Activated T-cell treated with anti-CD3 and anti-CD28 coated beads for 1 hour (primary cell): ENCODE results near the gene MGAT3.
"Not testable (repeated sequence)": the region's sequence is repeated elsewhere in the genome, so short reads cannot be mapped to it uniquely, and the experiment has no call there.

Experiments used
- DNase-seq: peaks from one replicate; pipeline ENCODE4 v3.0.0-alpha.2; 2020; ENCODE audit warnings: low read depth

MGAT3 gene

GRCh38 chr22:39514373-39514973, 57.7 kb downstream of the MGAT3 start:
- no peak for DNase-seq

GRCh38 chr22:39515266-39516050, 58.6 kb downstream of the MGAT3 start:
- DNase-seq = no peak

DNA sequence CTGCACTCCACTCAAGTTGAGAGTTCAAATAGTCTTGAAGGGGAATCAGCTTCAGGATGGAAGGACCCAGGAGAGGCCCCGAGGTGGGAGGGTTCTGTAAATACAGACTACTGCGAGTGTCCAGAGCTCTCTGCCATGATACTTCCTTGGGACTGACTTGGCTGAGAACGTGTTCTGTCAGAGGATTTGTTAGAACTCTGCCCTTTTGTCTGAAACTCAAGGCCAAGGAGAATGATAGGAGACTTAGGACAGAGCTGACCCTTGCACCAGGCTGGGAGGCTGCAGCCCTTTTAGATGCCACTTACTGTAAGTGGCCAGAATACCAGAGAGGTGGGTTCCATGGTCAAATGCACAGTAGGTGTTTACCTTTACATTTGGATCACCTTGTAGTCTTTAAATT, 60.7 kb downstream of the MGAT3 start:
- DNase-seq = no peak

DNA sequence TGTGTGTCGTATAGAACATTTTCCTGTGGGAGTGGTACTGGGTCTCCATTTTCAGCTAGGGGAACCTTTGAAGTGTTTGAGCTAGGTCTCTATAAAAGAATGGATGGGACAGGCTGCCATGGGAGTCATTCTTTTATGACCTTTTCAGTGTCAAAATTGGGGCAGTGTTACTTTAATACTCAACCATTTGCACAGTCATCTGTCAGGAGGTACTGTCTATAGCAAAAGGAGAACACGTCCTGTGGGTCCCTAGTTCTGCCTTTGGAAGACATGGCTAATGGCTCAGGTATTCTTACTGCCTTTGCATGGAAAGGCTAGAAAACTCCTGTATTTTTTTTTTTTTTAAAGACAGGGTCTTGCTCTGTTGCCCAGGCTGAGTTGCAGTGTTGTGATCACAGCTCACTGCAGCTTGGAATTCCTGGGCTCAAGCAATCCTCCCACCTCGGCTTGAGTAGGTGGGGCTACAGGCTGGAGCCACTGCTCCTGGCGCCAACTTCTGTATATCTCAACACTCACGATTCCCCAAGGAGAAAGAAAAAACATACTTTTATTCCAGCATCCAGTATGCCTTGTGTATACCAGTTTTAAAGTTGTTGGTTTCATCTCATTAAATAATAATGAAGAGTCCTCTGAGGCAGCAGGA, 61.5 kb downstream of the MGAT3 start:
- DNase-seq = no peak

- DNase-seq = no peak
These were observed 62.3 kb downstream of the MGAT3 start for GRCh38 chr22:39518996-39519680.

DNA sequence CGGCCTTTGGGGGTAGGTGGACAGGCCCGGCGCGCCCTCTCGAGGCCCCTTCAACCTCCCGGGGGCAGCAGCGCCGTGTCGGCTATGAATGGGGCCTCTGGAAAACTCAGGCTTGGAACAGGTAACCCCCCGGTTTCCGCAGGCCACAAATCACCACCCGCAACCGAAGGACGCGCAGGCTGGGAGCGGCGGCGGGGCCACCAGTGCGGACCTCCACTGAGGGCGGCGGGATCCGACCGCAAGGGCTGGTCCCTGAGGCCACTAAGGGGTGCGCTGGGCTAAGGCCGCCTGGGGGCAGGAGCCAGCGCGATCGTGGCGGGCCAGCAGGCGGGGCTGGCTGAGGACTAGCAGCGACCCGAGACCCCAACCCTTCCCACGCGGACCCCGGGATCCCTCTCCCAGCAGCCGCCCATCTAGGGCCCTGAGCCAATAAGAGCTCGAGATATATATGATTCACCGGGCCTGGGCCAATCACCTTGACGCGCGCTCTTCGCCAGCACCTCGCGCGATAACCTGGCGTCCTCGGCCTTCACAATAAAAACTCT, 62.9 kb downstream of the MGAT3 start:
- no peak for DNase-seq

DNA sequence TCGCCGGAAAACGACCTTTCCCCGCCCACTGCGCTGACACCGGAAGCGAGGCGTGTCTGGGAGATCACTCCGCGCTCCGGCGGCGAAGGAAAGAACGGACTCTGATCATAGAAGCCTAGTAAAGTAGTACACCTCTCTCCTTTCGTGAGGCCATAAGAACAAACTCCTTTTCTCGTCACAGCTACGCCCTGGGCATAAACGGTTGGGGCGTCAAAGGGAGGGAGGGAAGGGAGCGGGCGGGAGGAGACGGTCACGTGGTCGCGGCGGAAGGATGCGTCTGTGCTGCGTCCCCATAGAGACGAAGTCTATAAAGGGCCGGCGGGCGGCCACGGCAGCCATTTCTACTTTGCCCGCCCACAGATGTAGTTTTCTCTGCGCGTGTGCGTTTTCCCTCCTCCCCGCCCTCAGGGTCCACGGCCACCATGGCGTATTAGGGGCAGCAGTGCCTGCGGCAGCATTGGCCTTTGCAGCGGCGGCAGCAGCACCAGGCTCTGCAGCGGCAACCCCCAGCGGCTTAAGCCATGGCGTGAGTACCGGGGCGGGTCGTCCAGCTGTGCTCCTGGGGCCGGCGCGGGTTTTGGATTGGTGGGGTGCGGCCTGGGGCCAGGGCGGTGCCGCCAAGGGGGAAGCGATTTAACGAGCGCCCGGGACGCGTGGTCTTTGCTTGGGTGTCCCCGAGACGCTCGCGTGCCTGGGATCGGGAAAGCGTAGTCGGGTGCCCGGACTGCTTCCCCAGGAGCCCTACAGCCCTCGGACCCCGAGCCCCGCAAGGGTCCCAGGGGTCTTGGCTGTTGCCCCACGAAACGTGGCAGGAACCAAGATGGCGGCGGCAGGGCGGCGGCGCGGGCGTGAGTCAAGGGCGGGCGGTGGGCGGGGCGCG, 63.7 kb downstream of the MGAT3 start, which contains the start of gene ATF4:
Gene ATF4 (plus strand): TSS at position 337 of the 880 bp plus-strand sequence. CDS start 884 bp downstream, outside the sequence.
- DNase-seq = peak; percentile 92

- not testable (repeated sequence) for DNase-seq
These were observed 64.5 kb downstream of the MGAT3 start for GRCh38 chr22:39521106-39521885.

- DNase-seq = not testable (repeated sequence)
These were observed 65.3 kb downstream of the MGAT3 start for GRCh38 chr22:39522091-39522490.

GRCh38 chr22:39522567-39523300, 65.9 kb downstream of the MGAT3 start:
- no peak for DNase-seq

GRCh38 chr22:39524089-39524752, 67.4 kb downstream of the MGAT3 start:
- no peak for DNase-seq

- DNase-seq = no peak
These were observed 68.2 kb downstream of the MGAT3 start for GRCh38 chr22:39524753-39525657.

GRCh38 chr22:39525658-39525975, 68.8 kb downstream of the MGAT3 start:
- DNase-seq = no peak

GRCh38 chr22:39526736-39527171, 69.9 kb downstream of the MGAT3 start:
- no peak for DNase-seq

- DNase-seq = no peak
These were observed 70.7 kb downstream of the MGAT3 start for GRCh38 chr22:39527481-39527961.

DNA sequence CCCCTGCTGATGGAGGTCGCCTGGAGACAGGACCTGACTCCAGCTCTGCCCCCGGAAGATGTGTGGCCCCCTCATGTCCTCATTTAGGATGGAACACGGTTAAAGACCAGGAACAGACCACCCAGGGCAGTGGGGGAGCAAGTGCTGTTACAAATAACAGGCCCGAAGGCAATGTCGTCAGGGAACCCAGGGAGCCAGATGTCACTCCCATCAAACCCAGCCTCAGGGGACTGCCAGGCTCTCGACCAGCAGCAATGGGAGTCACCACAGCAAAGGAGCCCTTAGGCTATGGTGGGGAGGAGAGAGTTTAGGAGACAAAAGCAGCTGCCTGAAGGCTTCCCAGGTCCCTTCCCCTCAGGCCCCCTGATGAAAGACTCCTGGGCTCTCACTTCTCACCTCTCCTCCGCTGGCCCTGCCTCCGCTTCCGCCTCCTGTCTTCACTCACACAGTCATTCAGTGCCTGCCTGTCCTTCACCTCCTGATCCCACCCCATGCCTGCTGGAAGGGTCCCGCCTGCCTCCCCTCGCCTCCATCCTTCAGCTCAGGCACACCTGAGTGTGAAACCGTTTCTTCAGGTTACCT, 71.4 kb downstream of the MGAT3 start:
- DNase-seq = no peak

DNA sequence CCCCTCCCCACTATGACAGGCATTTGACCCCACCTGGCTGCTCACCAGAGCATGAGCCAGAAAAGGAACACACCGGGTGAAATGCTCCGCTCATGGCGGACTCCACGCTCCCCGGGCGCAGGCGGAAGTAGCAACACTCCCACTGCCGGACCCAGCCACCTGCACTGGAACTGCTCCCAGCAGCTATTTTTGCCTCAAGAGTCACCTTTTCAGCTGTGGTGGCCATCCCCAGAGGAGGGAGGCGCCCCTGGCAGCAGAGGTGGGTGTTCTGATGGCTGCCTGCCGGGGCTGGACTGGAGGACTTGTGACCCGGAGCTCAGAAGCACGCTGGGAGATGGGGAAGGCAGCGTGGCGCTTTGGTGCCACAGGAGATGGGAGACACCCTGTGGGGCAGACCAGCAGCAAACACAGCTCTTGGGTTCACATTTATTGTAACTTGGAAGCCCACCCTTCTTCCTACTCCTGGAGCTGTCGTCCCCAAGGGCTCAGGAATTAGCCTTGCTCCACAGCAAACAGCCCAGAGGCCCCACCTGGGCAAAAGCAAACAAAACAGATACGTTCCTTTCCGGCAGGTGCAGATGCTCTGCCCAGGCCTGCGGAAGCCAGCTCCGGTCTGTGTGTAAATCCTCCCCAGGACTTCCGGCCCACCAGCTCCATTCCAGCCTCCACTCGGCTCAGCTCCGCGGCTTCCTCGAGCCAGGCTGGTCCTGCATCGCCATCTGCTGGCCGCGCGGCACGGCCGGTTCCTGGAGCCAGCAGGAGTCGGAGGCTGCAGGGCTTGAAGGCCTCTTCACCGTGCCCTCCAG, 72.1 kb downstream of the MGAT3 start:
- DNase-seq = peak; percentile 84
